Epithelial cell of proximal tubule (primary cell): ENCODE data around the gene FXYD1. TPM values are rescaled to one million over a fixed set of nuclear protein-coding genes. Genes with fewer than 3 reads are reported as not detected.
A peak's percentile ranks its signal among the peaks of the same experiment; 100 is the strongest.

ENCODE experiments used
- DNase-seq: peaks from one replicate; pipeline ENCODE4 v3.0.0-alpha.2; 2011; ENCODE audit warnings: low read depth
- H3K4me3 ChIP-seq: 2 replicates; pipeline ENCODE4 v1.5.1; 2011; ENCODE audit warnings: low read depth, mild to moderate bottlenecking, low read length
- total RNA-seq: library from RNA; depleted of rRNA; stranded (reverse); fragments of >200 nt; gene quantifications from 2 replicates; pipeline ENCODE4 v1.2.3, GENCODE V29; 2015
- TF ChIP-seq, protein P1 (sequence below): conservative IDR thresholded peaks from 2 replicates; pipeline ENCODE4 v1.5.1; 2012; ENCODE audit warnings: low read depth, mild to moderate bottlenecking, low read length

The FXYD1 gene
- total RNA-seq = not detected in 2 replicates

DNA sequence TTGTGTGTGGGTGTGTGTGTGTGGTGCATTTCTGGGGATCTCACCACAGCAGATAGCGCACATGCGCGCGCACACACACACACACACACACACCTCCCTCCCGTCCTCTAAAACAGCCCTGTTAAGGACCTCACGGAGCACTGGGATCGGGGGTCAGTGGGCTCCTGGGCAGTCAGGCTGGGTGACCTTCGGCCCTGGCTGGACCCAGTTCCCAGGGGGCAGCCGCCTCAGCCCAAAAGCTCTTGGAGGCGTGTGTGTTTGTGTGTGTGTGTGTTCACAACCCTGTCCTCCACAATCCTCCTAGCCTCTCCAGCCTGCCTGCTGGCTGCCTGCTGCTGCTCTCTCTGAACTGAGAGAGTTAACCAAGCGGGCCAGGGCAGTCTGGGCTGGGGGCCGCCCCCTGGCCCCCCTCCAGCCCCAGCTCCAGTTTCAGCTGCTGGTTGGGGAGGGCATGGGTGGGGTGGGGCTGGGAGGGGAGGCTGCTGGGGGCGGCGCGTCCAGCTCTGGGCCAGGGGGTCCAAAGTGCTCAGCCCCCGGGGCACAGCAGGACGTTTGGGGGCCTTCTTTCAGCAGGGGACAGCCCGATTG is at the start of gene FXYD1:
Gene FXYD1, plus strand, starts transcription at position 520 of the 588 bp plus-strand sequence. CDS start 1,256 bp downstream, outside the sequence.
- no peak within 1 kb of the TSS for H3K4me3 ChIP-seq
- TF ChIP-seq, protein P1, sequence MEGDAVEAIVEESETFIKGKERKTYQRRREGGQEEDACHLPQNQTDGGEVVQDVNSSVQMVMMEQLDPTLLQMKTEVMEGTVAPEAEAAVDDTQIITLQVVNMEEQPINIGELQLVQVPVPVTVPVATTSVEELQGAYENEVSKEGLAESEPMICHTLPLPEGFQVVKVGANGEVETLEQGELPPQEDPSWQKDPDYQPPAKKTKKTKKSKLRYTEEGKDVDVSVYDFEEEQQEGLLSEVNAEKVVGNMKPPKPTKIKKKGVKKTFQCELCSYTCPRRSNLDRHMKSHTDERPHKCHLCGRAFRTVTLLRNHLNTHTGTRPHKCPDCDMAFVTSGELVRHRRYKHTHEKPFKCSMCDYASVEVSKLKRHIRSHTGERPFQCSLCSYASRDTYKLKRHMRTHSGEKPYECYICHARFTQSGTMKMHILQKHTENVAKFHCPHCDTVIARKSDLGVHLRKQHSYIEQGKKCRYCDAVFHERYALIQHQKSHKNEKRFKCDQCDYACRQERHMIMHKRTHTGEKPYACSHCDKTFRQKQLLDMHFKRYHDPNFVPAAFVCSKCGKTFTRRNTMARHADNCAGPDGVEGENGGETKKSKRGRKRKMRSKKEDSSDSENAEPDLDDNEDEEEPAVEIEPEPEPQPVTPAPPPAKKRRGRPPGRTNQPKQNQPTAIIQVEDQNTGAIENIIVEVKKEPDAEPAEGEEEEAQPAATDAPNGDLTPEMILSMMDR = no peak
- no peak for DNase-seq

GRCh38 chr19:35089554-35089953 is 49.1 kb upstream of the FXYD1 start:
- TF ChIP-seq, protein P1 = no peak
- no peak for DNase-seq
- no peak overlapping the region for H3K4me3 ChIP-seq

- TF ChIP-seq, protein P1 = no peak
- H3K4me3 ChIP-seq = no peak overlapping the region
- no peak for DNase-seq
These were observed 48.5 kb upstream of the FXYD1 start for GRCh38 chr19:35090160-35090505.

DNA sequence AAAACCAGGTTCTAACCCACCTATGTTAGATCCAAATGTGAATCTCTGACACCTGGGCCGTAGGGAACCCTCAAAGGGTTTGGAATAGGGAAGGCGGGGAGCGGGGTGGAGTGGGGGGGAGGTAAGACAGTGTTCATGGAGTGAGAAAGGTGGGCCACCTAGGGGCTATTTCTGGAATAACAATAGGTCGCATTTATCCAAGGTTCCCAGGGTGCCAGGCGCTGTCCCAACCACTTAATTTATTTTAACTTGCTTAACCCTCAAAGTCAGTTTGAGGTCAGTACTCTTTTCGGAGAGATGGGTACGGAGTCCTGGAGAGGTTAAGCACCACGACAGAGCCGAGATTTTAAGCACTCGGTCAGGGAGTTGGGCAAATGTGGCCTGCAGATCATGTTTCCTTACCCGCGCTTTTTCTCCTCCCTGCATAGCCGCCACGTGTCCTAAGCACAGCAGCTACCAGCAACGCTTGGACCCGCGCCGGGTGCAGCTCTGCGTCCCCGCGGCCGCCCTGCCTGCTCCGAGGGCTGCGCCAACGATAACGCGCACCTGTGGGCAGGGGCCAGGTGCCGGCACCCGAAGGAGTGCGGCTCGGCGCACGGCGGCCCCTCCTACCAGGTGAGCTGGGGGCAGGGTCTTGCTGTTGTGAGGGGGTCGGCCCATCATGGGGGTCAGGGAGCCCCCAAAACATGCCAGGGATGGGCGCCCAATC is 48.0 kb upstream of the FXYD1 start:
- TF ChIP-seq, protein P1 = peak; percentile 61
- no peak overlapping the region for H3K4me3 ChIP-seq
- DNase-seq = no peak

- TF ChIP-seq, protein P1 = no peak
- DNase-seq = no peak
These were observed 45.2 kb upstream of the FXYD1 start for GRCh38 chr19:35093430-35093829.

GRCh38 chr19:35093941-35094647 is 44.5 kb upstream of the FXYD1 start:
- no peak for DNase-seq
- H3K4me3 ChIP-seq = no peak overlapping the region
- TF ChIP-seq, protein P1 = no peak

More at GRCh38 chr19:35093430-35093829, 45.2 kb upstream of the FXYD1 start:
- no peak overlapping the region for H3K4me3 ChIP-seq

- H3K4me3 ChIP-seq = no peak overlapping the region
- TF ChIP-seq, protein P1 = no peak
- no peak for DNase-seq
These were observed 44.0 kb upstream of the FXYD1 start for GRCh38 chr19:35094656-35095055.
